Mucosa of rectum (tissue), 2 donors: Measurements from ENCODE around the gene LDHD.

Experiments used
- H3K27ac ChIP-seq, 2 donors: one replicate each; pipeline ENCODE4 v1.7.0; 2013; ENCODE audit warnings: inconsistent platforms in 2 of 2, low read depth in 2 of 2, low read length in 2 of 2
- H3K27me3 ChIP-seq, 2 donors: one replicate each; pipeline ENCODE4 v1.7.0; 2013; ENCODE audit warnings: low read length in 2 of 2; ENCODE audit not compliant: control insufficient read depth in 2 of 2, insufficient read depth in 2 of 2
- H3K36me3 ChIP-seq, 2 donors: one replicate each; pipeline ENCODE4 v1.7.0; 2013; ENCODE audit warnings: low read length in 2 of 2; ENCODE audit not compliant: control insufficient read depth in 2 of 2, insufficient read depth in 2 of 2
- H3K4me1 ChIP-seq, 2 donors: one replicate each; pipeline ENCODE4 v1.7.0; 2013; ENCODE audit warnings: low read length in 2 of 2, mild to moderate bottlenecking in 1 of 2; ENCODE audit not compliant: control insufficient read depth in 2 of 2, insufficient read depth in 2 of 2
- H3K4me3 ChIP-seq, 2 donors: one replicate each; pipeline ENCODE4 v1.7.0; 2013; ENCODE audit warnings: low read length in 2 of 2
- H3K9ac ChIP-seq, 2 donors: one replicate each; pipeline ENCODE4 v1.7.0; 2013; ENCODE audit warnings: low read length in 2 of 2, low read depth in 1 of 2, mild to moderate bottlenecking in 1 of 2
- H3K9me3 ChIP-seq, 2 donors: one replicate each; pipeline ENCODE4 v1.7.0; 2013; ENCODE audit warnings: low read length in 2 of 2; ENCODE audit not compliant: control insufficient read depth in 2 of 2
- donor health status: healthy.
- donor health status: Normal muscosa, but diverticular disease.

LDHD gene

GRCh38 chr16:75114946-75115825, 1.4 kb downstream of the LDHD start:
- peaks cover 0 to 3% of the 10 kb centered on the region in 2 donors for H3K36me3 ChIP-seq
- H3K27ac ChIP-seq, result no peak overlapping the region
- H3K9ac ChIP-seq, result peak overlapping the region in 1 of 2 donors; percentile 40
- H3K4me3 ChIP-seq, result peak overlapping the region in 1 of 2 donors; percentile 73
- no peaks in the 10 kb centered on the region for H3K9me3 ChIP-seq
- peaks cover 19 to 25% of the 10 kb centered on the region in 2 donors for H3K4me1 ChIP-seq
- H3K27me3 ChIP-seq, result no peaks in the 10 kb centered on the region

- Histone ChIP-seq H3K4me1 (peaks cover 27 to 33% of the 10 kb centered on the region in 2 donors), H3K27me3 (no peaks in the 10 kb centered on the region), H3K4me3 (no peak overlapping the region), H3K27ac (no peak overlapping the region), H3K36me3 (peaks cover 0 to 3% of the 10 kb centered on the region in 2 donors), H3K9ac (no peak overlapping the region), H3K9me3 (no peaks in the 10 kb centered on the region)
Measured at GRCh38 chr16:75114179-75114945, 2.2 kb downstream of the LDHD start.

- Histone ChIP-seq H3K4me1 (peaks cover 34 to 41% of the 10 kb centered on the region in 2 donors), H3K9me3 (no peaks in the 10 kb centered on the region), H3K27me3 (no peaks in the 10 kb centered on the region), H3K36me3 (peaks cover 0 to 3% of the 10 kb centered on the region in 2 donors), H3K4me3 (no peak overlapping the region), H3K27ac (no peak overlapping the region), H3K9ac (no peak overlapping the region)
Measured at GRCh38 chr16:75113541-75114121, 2.9 kb downstream of the LDHD start.

GRCh38 chr16:75112734-75113491, 3.7 kb downstream of the LDHD start:
- no peak overlapping the region for H3K4me3 ChIP-seq
- H3K36me3 ChIP-seq, result peaks cover 0 to 3% of the 10 kb centered on the region in 2 donors
- H3K27me3 ChIP-seq, result no peaks in the 10 kb centered on the region
- H3K9ac ChIP-seq, result no peak overlapping the region
- H3K4me1 ChIP-seq, result peaks cover 36 to 42% of the 10 kb centered on the region in 2 donors
- H3K9me3 ChIP-seq, result no peaks in the 10 kb centered on the region
- no peak overlapping the region for H3K27ac ChIP-seq

- no peak overlapping the region for H3K4me3 ChIP-seq
- H3K27ac ChIP-seq, result peak overlapping the region in 1 of 2 donors; percentile 13
- no peaks in the 10 kb centered on the region for H3K27me3 ChIP-seq
- H3K9me3 ChIP-seq, result no peaks in the 10 kb centered on the region
- peaks cover 0 to 3% of the 10 kb centered on the region in 2 donors for H3K36me3 ChIP-seq
- H3K4me1 ChIP-seq, result peaks cover 36 to 42% of the 10 kb centered on the region in 2 donors
- H3K9ac ChIP-seq, result no peak overlapping the region
Measured at GRCh38 chr16:75111961-75112733, 4.4 kb downstream of the LDHD start.

GRCh38 chr16:75111514-75111940, 5.1 kb downstream of the LDHD start:
- H3K9ac ChIP-seq, result peak overlapping the region in 1 of 2 donors; percentile 9
- peak overlapping the region in 1 of 2 donors; percentile 13 for H3K27ac ChIP-seq
- H3K9me3 ChIP-seq, result no peaks in the 10 kb centered on the region
- H3K36me3 ChIP-seq, result peaks cover 0 to 3% of the 10 kb centered on the region in 2 donors
- no peak overlapping the region for H3K4me3 ChIP-seq
- H3K4me1 ChIP-seq, result peaks cover 36 to 41% of the 10 kb centered on the region in 2 donors
- no peaks in the 10 kb centered on the region for H3K27me3 ChIP-seq

- Histone ChIP-seq H3K27ac (peak overlapping the region; percentile 32 to 73), H3K9me3 (no peaks in the 10 kb centered on the region), H3K4me1 (peaks cover 38 to 39% of the 10 kb centered on the region in 2 donors), H3K27me3 (no peaks in the 10 kb centered on the region), H3K36me3 (peaks cover 0 to 3% of the 10 kb centered on the region in 2 donors), H3K9ac (peak overlapping the region; percentile 9 to 43), H3K4me3 (peak overlapping the region; percentile 0 to 55)
Measured at GRCh38 chr16:75110637-75111513, 5.7 kb downstream of the LDHD start.

- H3K27me3 ChIP-seq, result no peaks in the 10 kb centered on the region
- peak overlapping the region; percentile 52 to 73 for H3K27ac ChIP-seq
- H3K9ac ChIP-seq, result peak overlapping the region in 1 of 2 donors; percentile 0
- no peak overlapping the region for H3K4me3 ChIP-seq
- H3K9me3 ChIP-seq, result no peaks in the 10 kb centered on the region
- peaks cover 40 to 42% of the 10 kb centered on the region in 2 donors for H3K4me1 ChIP-seq
- H3K36me3 ChIP-seq, result peaks cover 0 to 3% of the 10 kb centered on the region in 2 donors
Measured at GRCh38 chr16:75109732-75110243, 6.8 kb downstream of the LDHD start.
